ENCODE results near the gene CFAP53. TPM values are rescaled to one million over a fixed set of nuclear protein-coding genes. Genes with fewer than 3 reads are reported as not detected.

The CFAP53 gene
- total and polyA plus RNA-seq, 2 of the 13 experiments (the other 11 are each of a cell fraction or from before 2014, with no cell fraction given): 0.05 to 0.07 TPM

- TF ChIP-seq ZNF567 (CRISPR knock-in tag; IDR thresholded peaks at IDR 0.05; ENCODE audit: borderline replicate concordance): no peak
- peak; percentile 70 for TF ChIP-seq YY1 (IDR thresholded peaks at IDR 0.05; ENCODE audit: insufficient read depth, insufficient replicate concordance, low read depth, low read length)
- peak; percentile 43; the same call in 1 of the 2 replicates for TF ChIP-seq ARID4A (CRISPR knock-in tag; IDR thresholded peaks at IDR 0.05; ENCODE audit: borderline replicate concordance)
- TF ChIP-seq ARNT2 (CRISPR knock-in tag; IDR thresholded peaks at IDR 0.05; ENCODE audit: low read depth): peak; percentile 64; the same call in 1 of the 2 replicates
- TF ChIP-seq, protein P1, sequence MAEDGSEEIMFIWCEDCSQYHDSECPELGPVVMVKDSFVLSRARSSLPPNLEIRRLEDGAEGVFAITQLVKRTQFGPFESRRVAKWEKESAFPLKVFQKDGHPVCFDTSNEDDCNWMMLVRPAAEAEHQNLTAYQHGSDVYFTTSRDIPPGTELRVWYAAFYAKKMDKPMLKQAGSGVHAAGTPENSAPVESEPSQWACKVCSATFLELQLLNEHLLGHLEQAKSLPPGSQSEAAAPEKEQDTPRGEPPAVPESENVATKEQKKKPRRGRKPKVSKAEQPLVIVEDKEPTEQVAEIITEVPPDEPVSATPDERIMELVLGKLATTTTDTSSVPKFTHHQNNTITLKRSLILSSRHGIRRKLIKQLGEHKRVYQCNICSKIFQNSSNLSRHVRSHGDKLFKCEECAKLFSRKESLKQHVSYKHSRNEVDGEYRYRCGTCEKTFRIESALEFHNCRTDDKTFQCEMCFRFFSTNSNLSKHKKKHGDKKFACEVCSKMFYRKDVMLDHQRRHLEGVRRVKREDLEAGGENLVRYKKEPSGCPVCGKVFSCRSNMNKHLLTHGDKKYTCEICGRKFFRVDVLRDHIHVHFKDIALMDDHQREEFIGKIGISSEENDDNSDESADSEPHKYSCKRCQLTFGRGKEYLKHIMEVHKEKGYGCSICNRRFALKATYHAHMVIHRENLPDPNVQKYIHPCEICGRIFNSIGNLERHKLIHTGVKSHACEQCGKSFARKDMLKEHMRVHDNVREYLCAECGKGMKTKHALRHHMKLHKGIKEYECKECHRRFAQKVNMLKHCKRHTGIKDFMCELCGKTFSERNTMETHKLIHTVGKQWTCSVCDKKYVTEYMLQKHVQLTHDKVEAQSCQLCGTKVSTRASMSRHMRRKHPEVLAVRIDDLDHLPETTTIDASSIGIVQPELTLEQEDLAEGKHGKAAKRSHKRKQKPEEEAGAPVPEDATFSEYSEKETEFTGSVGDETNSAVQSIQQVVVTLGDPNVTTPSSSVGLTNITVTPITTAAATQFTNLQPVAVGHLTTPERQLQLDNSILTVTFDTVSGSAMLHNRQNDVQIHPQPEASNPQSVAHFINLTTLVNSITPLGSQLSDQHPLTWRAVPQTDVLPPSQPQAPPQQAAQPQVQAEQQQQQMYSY (CRISPR knock-in tag; IDR thresholded peaks at IDR 0.05): peak; percentile 32; the same call in 1 of the 2 replicates
- TF ChIP-seq ZFP82 (CRISPR knock-in tag; IDR thresholded peaks at IDR 0.05; ENCODE audit: borderline replicate concordance): no peak
- TF ChIP-seq ZNF33B (CRISPR knock-in tag; IDR thresholded peaks at IDR 0.05): no peak
- TF ChIP-seq ZSCAN9 (CRISPR knock-in tag; IDR thresholded peaks at IDR 0.05; ENCODE audit: borderline replicate concordance): no peak
- peak; percentile 55; the same call in 1 of the 2 replicates for TF ChIP-seq KAT7 (CRISPR knock-in tag; IDR thresholded peaks at IDR 0.05; ENCODE audit: borderline replicate concordance)
- 0 out of 2 replicates have a peak, but pooled peaks have one; percentile 26 for TF ChIP-seq ESRRA (CRISPR knock-in tag; IDR thresholded peaks at IDR 0.05; ENCODE audit: low read depth)
- TF ChIP-seq, protein P2, sequence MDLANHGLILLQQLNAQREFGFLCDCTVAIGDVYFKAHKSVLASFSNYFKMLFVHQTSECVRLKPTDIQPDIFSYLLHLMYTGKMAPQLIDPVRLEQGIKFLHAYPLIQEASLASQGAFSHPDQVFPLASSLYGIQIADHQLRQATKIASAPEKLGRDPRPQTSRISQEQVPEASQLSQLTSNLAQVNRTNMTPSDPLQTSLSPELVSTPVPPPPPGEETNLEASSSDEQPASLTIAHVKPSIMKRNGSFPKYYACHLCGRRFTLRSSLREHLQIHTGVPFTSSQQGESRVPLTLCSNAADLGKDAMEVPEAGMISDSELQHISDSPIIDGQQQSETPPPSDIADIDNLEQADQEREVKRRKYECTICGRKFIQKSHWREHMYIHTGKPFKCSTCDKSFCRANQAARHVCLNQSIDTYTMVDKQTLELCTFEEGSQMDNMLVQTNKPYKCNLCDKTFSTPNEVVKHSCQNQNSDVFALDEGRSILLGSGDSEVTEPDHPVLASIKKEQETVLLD (CRISPR knock-in tag; IDR thresholded peaks at IDR 0.05; ENCODE audit: low read depth): peak; percentile 75
- TF ChIP-seq, protein P3, sequence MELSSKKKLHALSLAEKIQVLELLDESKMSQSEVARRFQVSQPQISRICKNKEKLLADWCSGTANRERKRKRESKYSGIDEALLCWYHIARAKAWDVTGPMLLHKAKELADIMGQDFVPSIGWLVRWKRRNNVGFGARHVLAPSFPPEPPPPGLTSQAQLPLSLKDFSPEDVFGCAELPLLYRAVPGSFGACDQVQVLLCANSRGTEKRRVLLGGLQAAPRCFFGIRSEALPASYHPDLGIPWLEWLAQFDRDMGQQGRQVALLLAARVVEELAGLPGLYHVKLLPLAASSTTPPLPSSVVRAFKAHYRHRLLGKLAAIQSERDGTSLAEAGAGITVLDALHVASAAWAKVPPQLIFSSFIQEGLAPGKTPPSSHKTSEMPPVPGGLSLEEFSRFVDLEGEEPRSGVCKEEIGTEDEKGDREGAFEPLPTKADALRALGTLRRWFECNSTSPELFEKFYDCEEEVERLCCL (CRISPR knock-in tag; IDR thresholded peaks at IDR 0.05; ENCODE audit: borderline replicate concordance): no peak
- TF ChIP-seq ZNF556 (CRISPR knock-in tag; IDR thresholded peaks at IDR 0.05; ENCODE audit: borderline replicate concordance): 0 out of 2 replicates have a peak, but pooled peaks have one; percentile 42
- TF ChIP-seq SP5 (CRISPR knock-in tag; IDR thresholded peaks at IDR 0.05; ENCODE audit: borderline replicate concordance, low read depth): 0 out of 2 replicates have a peak, but pooled peaks have one; percentile 18
- TF ChIP-seq ZNF563 (CRISPR knock-in tag; IDR thresholded peaks at IDR 0.05): peak; percentile 86
Observed at GRCh38 chr18:50194631-50195532, 71.4 kb downstream of the CFAP53 start, which contains the start of gene MYO5B (continued).
